ENCODE results near the gene GATD1.

The GATD1 gene

DNA sequence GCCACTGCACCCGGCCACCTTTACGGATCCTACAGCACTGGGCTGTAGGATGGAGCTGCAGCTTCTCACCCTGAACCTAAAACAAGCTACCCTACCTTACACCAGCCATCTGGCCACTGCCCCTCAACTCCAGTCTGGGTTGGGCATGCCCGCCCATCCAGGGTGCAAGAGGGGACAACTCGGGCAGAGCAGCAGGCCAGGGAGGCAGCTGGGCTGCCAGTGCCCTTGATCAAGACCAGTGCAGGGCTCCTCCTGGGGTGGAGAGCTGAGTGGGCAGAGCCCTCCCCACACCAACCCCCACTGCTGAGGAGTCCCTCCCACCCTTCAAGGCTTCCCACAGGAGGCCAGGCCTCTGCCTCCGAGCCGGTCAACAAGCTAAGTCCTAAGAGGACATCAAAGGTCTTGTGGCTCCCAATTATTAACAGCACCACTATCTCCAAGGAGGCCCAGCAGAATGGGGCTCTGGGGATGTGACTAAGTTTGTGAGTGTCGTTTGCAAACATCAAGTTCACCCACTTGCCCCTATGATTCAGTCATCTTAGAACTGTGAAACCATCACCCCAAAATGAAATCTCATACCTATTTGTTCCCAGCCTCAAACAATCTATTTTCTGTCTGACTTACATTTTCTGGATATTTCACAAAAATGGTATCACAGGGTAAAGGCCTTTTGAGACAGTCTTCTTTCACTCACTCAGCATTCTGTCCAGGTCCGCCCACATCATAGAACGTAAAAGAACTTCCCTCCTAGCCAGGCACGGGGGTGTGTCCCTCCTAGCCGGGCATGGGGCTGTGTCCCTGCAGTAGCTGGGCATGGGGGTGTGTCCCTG lies 11.0 kb downstream of the GATD1 start:
- POLR2A ChIA-PET (ENCODE audit: low non-redundant PET), result no interaction called here

DNA sequence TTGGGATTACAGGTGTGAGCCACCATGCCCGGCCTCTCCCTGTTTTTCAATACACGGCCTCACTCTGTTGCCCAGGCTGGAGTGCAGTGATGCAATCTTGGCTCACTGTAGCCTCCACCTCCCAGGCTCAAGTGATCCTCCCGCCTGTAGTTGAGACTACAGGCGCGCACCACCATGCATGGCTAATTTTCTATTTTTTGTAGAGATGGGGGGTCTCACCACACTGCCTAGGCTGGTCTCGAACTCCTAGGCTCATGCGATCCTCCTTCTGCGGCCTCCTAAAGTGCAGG lies 11.5 kb downstream of the GATD1 start:
- peak overlapping the region; percentile 95 for H3K27ac ChIP-seq
- CTCF ChIA-PET, result interaction anchor here (0.6 to 1.2 kb wide), 5 partner anchors 18 to 212 kb away, joined by 3 to 4 read pairs (median 3); no protein-coding TSS in a partner anchor
- TF ChIP-seq, protein P1, sequence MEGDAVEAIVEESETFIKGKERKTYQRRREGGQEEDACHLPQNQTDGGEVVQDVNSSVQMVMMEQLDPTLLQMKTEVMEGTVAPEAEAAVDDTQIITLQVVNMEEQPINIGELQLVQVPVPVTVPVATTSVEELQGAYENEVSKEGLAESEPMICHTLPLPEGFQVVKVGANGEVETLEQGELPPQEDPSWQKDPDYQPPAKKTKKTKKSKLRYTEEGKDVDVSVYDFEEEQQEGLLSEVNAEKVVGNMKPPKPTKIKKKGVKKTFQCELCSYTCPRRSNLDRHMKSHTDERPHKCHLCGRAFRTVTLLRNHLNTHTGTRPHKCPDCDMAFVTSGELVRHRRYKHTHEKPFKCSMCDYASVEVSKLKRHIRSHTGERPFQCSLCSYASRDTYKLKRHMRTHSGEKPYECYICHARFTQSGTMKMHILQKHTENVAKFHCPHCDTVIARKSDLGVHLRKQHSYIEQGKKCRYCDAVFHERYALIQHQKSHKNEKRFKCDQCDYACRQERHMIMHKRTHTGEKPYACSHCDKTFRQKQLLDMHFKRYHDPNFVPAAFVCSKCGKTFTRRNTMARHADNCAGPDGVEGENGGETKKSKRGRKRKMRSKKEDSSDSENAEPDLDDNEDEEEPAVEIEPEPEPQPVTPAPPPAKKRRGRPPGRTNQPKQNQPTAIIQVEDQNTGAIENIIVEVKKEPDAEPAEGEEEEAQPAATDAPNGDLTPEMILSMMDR (conservative IDR thresholded peaks at IDR 0.05; ENCODE audit: low read depth), result no peak
- POLR2A ChIA-PET (ENCODE audit: low non-redundant PET), result no interaction called here
- no peak for DNase-seq (ENCODE audit: low spot score)

More for the DNA sequence above, 11.0 kb downstream of the GATD1 start:
- no peak for DNase-seq (ENCODE audit: low spot score)
- H3K27ac ChIP-seq, result peak overlapping the region; percentile 95
- TF ChIP-seq, protein P1 (conservative IDR thresholded peaks at IDR 0.05; ENCODE audit: low read depth), result no peak
- CTCF ChIA-PET, result interaction anchor here (0.6 to 0.8 kb wide), 4 partner anchors 18 to 79 kb away, joined by 3 to 4 read pairs (median 3); no protein-coding TSS in a partner anchor

DNA sequence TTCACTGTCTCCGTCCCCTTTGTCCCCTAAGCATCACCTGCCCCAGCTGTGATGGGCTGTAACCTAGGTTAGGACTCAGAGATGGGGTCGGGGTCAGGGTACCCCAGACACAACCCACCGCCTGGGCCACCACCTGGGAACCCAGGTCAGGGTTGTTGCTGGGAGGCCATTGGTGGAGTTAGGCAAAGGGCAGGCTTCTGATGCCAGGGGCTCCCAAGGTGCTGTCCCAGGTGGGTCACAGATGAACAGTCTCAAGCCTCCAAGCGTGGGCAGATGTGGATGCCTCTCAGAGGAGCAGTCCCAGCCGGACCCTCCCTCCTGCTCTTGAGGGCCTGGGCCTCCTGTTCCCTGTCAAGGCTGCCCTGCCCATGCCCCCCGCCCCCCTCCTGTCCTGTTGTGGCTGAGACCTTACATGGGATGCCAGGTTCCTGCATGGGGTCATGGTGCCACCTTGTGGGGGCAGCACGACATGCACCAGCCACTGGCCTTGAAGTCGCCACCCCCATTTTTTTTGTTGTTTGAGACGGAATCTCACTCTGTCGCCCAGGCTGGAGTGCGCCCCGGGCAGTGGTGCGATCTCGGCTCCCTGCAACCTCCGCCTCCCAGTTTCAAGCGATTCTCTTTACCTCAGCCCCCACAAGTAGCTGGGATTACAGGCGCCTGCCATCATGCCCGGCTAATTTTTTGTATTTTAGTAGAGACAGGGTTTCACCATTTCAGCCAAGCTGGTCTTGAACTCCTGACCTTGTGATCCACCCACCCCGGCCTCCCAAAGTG lies 12.1 kb downstream of the GATD1 start:
- H3K27ac ChIP-seq, result peak overlapping the region; percentile 95
- no peak for DNase-seq (ENCODE audit: low spot score)
- ChIA-PET POLR2A (ENCODE audit: low non-redundant PET) (no interaction called here), CTCF (interaction anchor here (0.5 to 1.2 kb wide), 7 partner anchors 11 to 211 kb away, joined by 3 to 5 read pairs (median 3); no protein-coding TSS in a partner anchor)
- TF ChIP-seq, protein P1 (conservative IDR thresholded peaks at IDR 0.05; ENCODE audit: low read depth), result peak; percentile 80

DNA sequence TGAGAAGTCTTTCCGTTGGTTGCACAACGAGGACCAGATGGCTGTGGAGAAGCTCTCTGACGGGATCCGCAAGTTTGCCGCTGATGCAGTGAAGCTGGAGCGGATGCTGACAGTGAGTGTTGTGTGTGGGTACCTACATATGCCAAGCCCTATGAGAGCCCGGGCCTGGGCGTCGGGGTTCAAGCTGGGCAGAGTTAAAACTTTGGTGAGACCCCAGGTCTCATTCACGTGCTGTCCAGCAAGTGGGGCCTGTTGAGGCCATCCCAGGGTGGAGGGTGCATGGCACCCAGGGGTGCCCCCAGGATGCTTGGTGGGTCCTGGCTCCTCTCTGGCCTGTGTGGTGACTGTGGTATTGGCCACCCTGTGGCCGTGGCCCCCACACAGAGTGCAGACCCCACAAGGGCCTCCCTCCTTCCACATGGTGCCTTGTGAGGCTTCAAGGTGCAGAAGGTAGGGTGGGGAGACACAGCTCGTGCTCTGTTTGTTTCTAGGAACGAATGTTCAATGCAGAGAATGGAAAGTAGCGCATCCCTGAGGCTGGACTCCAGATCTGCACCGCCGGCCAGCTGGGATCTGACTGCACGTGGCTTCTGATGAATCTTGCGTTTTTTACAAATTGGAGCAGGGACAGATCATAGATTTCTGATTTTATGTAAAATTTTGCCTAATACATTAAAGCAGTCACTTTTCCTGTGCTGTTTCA lies 12.8 kb downstream of the GATD1 start:
- no peak for DNase-seq (ENCODE audit: low spot score)
- ChIA-PET POLR2A (ENCODE audit: low non-redundant PET) (no interaction called here), CTCF (interaction anchor here (0.5 to 3.0 kb wide), 4 partner anchors 10 to 210 kb away, joined by 3 to 10 read pairs (median 5); no protein-coding TSS in a partner anchor)
- TF ChIP-seq, protein P1 (conservative IDR thresholded peaks at IDR 0.05; ENCODE audit: low read depth), result no peak
- peak overlapping the region; percentile 95 for H3K27ac ChIP-seq

DNA sequence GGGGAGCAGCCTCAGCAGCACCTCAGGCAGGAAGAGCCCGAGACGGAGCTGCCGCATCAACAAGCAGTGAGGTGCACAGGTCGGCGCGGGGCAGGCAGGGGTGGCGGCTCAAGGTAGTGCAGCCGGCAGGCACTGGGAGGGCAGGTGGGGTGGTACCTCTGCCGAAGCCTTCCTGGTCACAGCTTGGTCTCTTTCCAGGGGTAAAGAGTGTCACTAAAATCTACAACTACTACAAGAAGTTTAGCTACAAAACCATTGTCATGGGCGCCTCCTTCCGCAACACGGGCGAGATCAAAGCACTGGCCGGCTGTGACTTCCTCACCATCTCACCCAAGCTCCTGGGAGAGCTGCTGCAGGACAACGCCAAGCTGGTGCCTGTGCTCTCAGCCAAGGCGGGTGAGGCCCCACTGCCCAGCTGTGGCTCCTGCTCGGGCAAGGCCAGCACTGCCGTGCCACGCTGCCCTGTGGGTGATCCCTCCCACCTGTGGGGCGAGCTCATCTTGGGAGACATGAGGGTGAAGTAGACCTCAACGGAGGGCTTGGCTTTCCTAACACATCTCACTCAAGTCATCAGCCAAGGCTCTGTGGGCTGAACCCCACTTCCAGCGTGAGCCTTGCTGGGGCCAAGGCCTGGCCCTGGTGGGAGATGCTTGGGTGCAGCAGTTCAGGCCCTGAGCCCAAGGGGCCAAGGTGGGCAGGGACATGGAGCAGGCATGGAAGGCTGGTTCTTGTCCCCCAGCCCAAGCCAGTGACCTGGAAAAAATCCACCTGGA lies 13.6 kb downstream of the GATD1 start:
- TF ChIP-seq, protein P1 (conservative IDR thresholded peaks at IDR 0.05; ENCODE audit: low read depth), result no peak
- CTCF ChIA-PET, result interaction anchor here (0.5 to 3.0 kb wide), 4 partner anchors 26 to 136 kb away, joined by 3 to 10 read pairs (median 5); no protein-coding TSS in a partner anchor
- POLR2A ChIA-PET (ENCODE audit: low non-redundant PET), result interaction anchor here (1.3 kb wide), 1 partner anchor 36 kb away, joined by 14 read pairs; no protein-coding TSS in a partner anchor

More for the DNA sequence above, 13.6 kb downstream of the GATD1 start:
- peak overlapping the region; percentile 95 for H3K27ac ChIP-seq
- no peak for DNase-seq (ENCODE audit: low spot score)

All from RWPE1 (cell line).